HG03039 (cell line): ENCODE results near the gene TBC1D8B.

Experiments used
- ATAC-seq: cut with Tn5 transposase; IDR thresholded peaks from one replicate; pipeline ENCODE4 v1.9.1; 2021; ENCODE audit warnings: mild to moderate bottlenecking, moderate library complexity; ENCODE audit not compliant: unreplicated experiment

Gene TBC1D8B

DNA sequence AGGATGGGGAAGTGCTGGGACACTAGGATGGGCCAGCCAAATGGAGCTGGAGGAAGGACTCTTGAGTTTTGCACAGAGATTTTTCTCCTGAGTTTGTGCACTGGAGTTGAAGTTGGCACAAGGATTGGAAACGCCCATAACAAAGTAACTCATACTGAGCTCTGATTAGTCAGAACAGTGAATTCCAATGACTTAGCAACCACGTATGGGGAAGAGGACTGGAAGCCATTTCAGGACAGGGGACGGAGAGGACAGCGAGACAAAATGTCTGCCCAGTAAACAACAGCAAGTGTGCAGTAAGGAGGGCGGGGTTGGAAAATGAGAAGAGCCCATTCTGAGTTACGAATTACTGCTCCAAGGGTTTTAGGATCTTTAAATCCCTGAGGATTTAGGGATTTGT, 94.8 kb downstream of the TBC1D8B start:
- ATAC-seq = no peak

DNA sequence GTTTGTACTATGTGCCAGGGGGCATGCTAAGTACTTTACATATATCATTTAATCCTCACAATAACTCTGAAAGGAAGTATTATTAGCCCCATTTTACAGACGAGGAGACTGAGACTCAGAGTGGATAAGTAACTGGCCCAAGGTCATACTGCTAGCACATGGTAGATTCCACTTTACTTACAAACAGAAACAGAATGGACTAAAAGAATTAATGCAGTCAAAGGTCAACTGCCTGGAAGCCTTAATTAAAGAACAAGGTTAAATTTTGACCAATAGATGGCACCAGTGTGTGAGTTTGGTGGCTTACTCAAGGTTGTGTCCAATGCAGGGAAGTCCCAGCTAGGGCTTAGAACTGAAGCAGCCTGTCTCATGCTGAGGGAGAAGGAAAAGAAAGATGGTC, 96.0 kb downstream of the TBC1D8B start:
- ATAC-seq = no peak

DNA sequence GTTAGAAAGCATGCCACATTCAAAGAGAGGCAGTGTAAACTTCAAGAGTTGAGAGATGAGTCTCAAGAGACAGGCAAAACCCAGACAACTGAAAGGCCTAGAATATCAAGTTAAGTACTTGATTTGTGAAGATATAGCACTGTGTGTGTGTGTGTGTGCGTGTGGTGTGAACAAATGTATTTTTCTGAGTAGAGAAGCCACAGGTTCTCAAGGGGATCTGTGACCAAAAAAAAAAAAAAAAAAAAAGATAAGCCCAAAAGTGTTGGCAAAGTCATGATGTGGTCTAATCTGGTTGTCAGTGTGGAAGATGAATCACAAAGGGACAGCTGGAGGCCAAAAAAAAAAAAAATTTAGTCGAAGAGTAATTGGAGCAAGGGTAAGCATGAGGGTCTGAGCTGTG, 96.8 kb downstream of the TBC1D8B start:
- ATAC-seq = no peak

DNA sequence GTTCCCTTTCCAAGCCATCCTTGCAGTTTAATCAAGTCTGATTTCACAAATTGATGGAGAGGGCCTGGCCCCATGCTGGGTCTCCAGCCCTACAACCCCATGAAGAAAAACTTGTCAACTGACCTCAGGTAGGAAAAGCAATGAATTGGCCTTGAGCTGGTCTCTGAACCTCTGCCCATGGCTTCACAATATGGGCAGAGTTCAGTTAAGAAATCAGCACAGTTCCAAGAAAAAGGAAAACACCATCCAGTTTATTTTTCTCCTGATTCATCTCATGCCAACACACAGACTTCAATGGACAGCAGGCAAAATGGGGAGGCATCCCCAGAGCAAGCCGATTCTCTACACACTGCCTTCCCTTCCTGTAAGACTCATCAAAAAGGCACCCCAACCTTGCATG, 97.4 kb downstream of the TBC1D8B start:
- ATAC-seq = no peak

DNA sequence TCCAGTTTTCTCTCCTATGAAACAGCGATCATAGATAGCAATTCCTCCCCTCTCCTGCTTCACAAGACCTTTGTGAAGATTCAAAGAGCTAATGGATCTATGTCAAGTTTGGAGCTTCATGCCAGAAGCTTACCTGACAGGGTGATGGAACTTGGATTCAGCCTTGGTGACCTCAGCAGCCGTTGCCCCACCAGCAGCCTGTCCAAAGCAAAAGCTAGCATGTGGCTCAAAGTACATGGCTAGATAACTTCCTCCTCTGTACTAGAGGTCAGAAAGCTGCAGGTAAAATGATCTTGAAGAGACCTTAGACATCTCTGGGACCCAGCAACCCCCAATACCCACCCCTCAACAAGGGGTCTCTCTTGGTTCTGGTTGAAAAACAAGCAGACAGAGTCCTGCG, 98.9 kb downstream of the TBC1D8B start:
- no peak for ATAC-seq

DNA sequence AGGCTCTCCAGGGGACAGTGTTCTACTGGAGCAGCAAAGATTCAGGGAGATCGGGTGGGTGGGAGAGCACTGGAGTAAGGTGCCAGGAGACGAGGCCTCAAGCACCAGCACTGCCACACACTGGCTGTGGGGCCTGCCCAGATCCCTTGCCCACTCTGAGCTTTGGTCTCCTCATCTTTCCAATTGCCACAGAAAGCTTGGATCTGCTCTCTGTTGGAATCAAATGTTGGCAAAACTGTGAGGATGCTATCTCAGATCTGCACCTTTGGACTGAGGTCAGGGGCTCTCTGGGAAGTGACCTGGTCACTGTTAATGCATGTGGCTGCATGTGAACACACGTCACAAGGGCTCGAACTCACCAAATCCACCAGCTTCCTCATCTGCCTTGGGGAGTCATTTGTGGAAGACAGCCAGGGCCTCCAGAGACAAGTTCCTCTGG, 99.3 kb downstream of the TBC1D8B start:
- ATAC-seq = no peak

DNA sequence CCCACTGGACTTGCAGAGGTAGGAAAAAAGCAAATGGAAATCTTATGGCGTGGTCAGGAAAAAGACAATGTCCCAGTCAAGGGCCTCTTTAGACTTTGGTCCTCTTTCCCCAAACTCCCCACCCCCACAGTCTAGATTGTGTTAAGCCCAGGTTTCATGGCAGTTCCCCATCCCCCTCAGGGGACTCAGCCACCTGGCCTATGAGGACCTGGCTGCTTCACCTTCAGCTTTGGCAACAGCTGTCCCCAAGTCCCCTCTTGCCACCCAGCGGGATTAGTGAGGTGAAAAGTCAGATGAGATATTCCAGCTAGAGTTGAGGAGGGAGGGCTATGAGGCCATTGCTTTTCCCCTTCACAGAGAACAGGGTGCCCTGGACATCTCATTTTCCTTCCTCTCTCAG, 100.2 kb downstream of the TBC1D8B start:
- ATAC-seq = no peak

DNA sequence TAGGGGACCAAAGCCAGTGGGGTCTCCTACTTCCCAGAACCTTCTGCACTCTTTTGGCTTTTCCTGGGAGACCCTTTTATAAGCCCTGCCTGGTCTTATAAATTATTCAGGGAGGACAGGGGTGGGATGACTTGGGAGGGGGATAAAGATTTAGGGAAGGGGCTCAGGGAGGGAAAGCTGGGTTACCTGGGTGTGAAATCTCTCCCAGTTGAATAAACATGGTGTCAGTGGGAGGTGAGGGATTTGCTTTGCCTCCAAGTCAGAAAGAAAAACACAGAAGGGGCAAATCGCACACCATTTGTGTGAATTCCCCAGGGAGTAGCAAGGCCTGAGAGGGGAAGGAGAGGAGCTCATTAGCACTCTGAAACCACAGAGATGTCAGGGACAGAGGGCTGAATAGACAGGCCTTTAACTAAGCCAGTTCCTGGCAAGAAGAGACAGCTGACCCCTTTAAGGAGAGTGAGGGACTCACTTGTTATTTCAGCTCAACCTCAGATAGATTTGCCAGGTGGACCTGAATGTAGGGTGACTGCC, 100.9 kb downstream of the TBC1D8B start, which contains the start of gene RIPPLY1:
RIPPLY1 (minus strand) TSS at position 51 of the 534 bp plus-strand sequence. CDS start 54 bp downstream, outside the sequence.
- no peak for ATAC-seq

DNA sequence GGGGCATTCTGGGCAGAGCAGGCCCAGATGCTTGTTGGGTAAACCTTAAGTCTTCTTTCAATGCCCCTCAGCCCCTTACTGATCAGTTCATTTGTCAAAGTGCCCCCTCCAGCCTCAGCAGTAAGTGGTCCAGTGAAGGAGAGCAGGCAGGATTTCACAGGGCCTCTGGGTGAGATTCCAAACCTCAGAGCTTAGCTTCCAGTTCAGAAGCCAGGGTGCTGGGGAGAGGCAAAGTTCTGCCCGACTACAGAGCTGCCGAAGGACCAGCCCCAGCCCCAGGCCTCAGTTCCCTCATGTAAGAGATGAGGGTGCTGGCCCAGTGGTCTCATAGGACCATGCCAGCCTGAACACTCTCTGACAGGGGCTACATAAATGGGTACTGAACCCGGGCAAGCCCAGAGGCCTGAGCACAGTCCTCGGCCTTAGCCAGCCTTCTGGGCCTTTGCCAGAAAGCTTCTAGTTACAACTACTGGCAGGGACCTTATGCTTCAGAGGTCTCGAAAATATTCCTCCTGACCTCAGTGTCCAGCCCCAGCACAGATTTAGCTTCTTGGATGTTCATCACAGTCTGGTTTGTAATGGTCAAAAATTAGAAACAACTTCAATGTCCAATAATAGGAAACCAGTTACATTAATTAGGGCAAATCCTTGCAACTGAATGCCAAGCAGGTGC, 101.5 kb downstream of the TBC1D8B start:
- ATAC-seq = no peak

DNA sequence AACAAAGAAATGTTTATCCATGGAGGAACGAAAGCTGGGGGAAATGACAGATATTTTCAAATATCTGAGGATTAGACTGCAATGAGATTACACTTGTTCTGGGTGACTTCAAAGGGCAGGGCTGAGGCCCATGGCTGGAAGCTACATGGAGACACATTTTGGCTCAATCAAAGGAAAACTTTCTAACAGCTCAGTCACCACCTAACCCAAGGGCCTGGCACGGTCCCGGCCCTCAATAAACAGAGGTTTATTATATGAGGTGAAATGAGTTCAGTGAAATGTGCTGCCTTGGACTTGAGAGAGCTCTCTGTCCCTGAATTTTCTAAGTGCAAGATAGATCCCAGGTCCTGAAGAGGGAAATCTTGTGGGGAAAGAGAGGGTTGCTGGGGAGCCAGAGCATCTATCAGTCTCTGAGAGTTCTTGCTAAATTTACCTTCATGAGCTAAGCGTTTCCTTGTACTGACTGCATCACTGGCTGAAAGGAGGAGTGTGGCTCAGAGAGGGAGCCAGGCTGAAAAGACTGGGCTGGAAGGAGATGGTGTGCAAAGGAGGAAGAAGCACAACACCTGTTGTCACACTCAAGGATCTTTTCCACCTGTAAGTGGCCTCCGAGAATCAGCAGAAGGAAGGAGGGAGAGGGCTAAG, 102.7 kb downstream of the TBC1D8B start:
- ATAC-seq = no peak

DNA sequence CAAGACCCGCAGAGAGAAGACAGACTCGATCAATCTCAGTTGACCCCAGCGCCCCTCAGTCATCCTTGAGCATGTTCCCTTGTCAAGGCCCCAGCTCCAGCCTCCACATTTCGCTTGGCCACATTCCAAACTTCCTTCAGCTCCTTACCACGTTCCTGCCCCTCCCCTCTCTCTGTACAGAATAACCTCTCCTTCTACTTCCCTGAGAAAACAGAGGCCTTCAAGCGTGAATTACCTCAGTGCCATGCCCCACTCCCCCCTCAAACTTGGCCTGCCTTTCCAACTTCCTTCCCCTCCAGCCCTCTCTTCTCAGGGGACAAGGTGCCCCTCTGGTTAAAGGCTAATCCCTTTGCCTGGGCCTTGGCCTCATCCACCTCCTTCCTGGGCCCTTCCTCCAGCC, 103.9 kb downstream of the TBC1D8B start:
- no peak for ATAC-seq

DNA sequence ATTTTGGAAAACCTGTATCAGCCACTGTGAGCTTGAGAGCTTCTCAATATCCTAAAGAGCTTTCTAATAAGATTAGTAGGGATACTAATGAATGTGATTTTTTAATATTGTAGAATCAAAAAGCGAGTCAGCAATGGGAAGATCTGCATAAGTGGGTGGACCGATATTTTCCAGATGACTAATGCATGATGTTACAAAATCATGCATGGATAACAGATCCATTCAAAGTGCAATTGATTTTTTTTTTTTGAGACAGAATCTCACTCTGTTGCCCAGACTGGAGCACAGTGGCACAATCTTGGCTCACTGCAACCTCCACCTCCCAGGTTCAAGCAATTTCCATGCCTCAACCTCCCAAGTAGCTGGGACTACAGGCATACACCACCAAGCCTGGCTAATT, 110.4 kb downstream of the TBC1D8B start:
- ATAC-seq = no peak

DNA sequence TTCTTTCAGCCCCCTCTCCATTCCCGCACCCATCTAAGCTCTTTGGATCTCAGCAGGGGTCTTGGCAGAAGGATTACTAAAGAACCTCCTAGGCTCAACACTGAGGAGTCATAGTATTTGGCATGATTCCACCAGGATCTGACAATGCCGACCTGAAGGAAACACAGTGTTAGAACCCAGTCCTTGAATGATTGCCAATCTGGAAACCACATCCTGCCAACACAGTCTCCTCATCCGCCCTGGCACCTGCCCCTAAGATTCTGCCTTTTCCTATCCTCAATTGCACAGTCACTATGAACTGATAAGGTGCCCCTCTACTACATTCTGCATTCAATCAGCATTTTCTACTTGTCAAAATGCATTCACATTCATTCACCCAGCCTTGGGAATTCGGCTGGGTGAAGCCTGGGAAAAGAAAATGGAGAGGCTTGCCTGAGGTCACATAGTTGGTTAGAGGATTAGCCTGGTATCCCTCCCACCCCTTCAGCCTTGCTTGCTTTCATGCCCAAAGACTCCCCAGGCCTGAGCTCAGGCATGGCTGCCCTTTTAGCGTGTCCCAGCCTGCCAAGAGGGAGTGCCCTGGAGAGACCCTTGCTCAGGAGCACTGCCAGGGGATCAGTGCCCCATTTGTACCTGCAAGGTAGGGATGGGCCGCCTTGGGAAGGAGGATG, 115.5 kb downstream of the TBC1D8B start:
- ATAC-seq = no peak

DNA sequence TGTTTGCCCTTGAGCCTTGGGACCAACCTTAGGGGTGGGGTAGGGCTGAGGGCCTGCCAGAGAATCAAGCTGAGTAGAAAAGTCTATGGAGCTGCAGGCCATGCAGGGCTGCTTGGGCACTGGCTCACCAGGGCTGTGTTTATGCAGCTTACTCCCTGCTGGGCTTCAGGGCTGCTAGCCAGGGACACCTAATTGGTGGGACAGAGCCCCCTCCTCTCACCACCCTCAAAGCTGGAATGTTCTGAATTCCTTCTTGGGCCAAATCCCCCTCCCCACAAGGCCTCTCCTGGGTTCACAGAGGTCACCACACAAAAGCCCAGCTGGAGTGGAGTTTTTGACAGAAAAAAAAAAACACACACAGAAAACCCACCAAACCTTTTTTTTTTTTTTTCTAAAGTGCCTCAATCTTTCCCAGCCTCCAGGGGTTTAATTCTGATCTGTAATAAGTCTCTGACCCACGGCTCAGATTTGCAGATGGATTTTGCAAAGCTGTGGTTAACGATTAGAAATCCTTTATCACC, 117.5 kb downstream of the TBC1D8B start, which contains the start of gene CLDN2:
CLDN2 (plus strand) TSS at position 471 of the 521 bp plus-strand sequence. CDS start 7,827 bp downstream, outside the sequence.
- ATAC-seq = no peak

DNA sequence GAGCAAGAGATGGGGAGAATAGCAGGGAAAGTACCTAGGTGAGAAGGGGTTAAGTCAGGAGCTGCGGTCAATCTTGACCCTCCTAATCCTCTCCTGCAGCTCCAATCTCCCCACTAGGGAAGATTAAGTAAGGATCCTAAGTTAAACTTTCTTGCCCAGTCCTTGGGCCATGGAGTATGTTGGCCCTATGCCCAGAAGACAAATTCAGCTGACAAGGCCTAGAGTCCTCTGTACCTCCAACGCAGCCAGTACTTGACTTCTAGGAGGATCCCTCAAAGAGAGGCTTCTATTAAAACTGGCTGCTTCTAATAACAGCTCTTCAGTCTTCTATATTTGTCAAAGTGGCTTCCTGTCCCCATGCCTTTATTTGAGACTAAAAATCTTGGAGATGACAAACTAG, 119.2 kb downstream of the TBC1D8B start:
- no peak for ATAC-seq
